ENCODE measurements around the gene ZNF277. TPM values are rescaled to one million over a fixed set of nuclear protein-coding genes. Genes with fewer than 3 reads are reported as not detected.

The ZNF277 gene
- total RNA-seq, 4 donors from 2014 or later, result 19.2 to 45.6 (median 32.8) TPM

DNA sequence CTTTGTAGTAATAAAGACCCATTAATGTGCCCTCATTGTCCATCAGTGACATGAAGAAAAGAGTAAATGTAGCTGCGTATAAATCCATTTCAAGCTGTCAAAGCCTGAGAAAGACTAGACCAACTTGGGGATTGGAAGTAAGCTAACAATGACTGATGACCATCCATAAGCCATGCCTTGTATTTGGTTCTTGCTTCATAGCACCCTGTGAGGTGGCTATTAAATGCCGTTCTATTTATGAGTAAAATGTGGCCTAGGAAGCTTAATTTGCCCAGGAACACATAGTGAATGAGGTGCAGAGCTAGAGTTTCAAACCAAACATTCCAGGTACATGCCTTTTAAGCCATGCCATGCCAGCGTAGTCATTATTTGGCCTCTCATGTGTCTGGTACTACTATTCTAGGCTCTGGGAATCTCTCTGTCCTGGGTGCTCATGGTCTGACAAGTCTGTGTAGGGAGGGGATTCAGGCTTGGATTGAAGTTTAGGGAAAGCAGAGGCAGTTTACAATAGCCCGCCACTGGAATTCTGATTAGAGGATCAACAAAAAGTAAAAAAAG, 92.1 kb downstream of the ZNF277 start:
- no peak for TF ChIP-seq POLR2A (IDR thresholded peaks at IDR 0.05)
- TF ChIP-seq, protein P1, sequence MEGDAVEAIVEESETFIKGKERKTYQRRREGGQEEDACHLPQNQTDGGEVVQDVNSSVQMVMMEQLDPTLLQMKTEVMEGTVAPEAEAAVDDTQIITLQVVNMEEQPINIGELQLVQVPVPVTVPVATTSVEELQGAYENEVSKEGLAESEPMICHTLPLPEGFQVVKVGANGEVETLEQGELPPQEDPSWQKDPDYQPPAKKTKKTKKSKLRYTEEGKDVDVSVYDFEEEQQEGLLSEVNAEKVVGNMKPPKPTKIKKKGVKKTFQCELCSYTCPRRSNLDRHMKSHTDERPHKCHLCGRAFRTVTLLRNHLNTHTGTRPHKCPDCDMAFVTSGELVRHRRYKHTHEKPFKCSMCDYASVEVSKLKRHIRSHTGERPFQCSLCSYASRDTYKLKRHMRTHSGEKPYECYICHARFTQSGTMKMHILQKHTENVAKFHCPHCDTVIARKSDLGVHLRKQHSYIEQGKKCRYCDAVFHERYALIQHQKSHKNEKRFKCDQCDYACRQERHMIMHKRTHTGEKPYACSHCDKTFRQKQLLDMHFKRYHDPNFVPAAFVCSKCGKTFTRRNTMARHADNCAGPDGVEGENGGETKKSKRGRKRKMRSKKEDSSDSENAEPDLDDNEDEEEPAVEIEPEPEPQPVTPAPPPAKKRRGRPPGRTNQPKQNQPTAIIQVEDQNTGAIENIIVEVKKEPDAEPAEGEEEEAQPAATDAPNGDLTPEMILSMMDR (IDR thresholded peaks at IDR 0.05), result no peak
- WGBS, 2 donors, result 72 to 84% methylated on average over 4 of the region's 4 CpGs
- DNase-seq (ENCODE audit: low spot score in 2 of 2), result no peak
- no peak overlapping the region for H3K4me3 ChIP-seq (ENCODE audit: low read depth, poor library complexity, severe bottlenecking)
- intact Hi-C loops (cut with DNase I; ENCODE audit: low total_unique reads), result no loop called here

DNA sequence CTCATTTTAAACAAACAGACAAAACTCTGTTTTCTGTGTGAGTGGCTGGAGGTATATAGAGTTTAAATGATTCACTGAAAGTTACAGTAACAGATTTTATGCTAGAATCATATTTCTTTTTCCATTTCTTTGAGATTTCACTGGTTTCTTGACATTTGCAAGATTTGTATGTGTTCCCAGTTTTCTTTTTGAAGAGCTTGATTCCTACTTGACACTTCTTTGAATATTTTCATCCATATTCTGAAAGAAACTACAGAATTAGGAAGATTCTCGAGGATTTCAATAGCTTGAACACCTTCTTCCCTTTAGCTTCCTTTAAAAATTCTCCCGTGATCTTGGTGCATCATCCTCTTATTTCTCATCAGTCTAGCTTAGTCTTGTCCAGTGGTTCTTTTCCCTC, 93.6 kb downstream of the ZNF277 start:
- no peak for DNase-seq (ENCODE audit: low spot score in 2 of 2)
- 93 to 100% methylated on average over 2 of the region's 2 CpGs for WGBS, 2 donors

DNA sequence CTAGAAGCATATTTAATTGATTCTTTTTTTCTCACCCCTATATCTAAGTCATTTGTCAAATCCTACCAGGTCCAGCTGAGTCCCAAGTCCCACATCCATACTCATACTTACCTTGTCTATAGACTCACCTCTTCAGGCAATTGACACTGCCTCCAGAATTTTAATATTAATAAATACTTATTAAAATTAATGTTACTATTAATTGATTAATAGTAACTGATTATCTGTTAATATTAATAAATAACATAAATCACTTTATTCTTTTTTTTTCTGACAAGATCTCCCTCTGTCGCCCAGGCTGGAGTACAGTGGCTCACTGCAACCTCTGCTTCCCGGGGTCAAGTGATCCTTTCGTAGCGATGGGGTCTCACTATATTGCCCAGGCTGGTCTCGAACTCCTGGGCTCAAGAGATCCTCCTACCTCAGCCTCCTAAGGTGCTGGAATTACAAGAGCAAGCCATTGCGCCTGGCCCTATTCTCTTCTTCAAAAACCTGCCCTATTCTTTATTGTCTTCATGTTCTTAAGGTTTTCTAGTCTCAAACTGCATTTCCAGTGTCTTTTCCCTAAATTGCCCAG, 94.4 kb downstream of the ZNF277 start:
- TF ChIP-seq, protein P1 (IDR thresholded peaks at IDR 0.05), result no peak
- TF ChIP-seq POLR2A (IDR thresholded peaks at IDR 0.05), result no peak
- no peak for DNase-seq (ENCODE audit: low spot score in 2 of 2)
- 98 to 99% methylated on average over 6 of the region's 6 CpGs for WGBS, 2 donors
- intact Hi-C loops (cut with DNase I; ENCODE audit: low total_unique reads), result no loop called here
- no peak overlapping the region for H3K4me3 ChIP-seq (ENCODE audit: low read depth, poor library complexity, severe bottlenecking)

More for the DNA sequence above, 93.6 kb downstream of the ZNF277 start:
- TF ChIP-seq POLR2A (IDR thresholded peaks at IDR 0.05), result no peak
- TF ChIP-seq, protein P1 (IDR thresholded peaks at IDR 0.05), result no peak
- intact Hi-C loops (cut with DNase I; ENCODE audit: low total_unique reads), result no loop called here
- H3K4me3 ChIP-seq (ENCODE audit: low read depth, poor library complexity, severe bottlenecking), result no peak overlapping the region

DNA sequence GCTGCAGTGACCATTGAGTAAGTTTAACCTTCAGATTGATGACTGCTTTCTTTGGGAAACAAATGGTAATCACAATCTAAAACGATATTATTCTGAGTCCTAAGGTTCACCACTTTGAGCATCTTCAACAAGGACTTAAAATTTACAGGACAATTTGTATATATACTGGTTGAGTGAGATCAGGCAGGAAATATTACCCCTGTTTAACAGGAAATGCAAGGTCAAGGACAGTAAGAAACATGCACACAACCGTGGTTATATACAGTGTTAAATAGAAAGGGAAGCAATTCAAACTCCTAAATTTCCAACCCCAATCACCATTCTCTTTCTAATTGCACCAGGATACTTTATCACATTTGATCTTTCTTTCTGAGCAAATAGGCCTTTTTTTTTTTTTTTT, 96.1 kb downstream of the ZNF277 start:
- H3K4me3 ChIP-seq (ENCODE audit: low read depth, poor library complexity, severe bottlenecking), result no peak overlapping the region
- intact Hi-C loops (cut with DNase I; ENCODE audit: low total_unique reads), result no loop called here
- WGBS, 2 donors, result 61 to 70% methylated on average over 2 of the region's 2 CpGs
- TF ChIP-seq POLR2A (IDR thresholded peaks at IDR 0.05), result no peak
- TF ChIP-seq, protein P1 (IDR thresholded peaks at IDR 0.05), result no peak
- no peak for DNase-seq (ENCODE audit: low spot score in 2 of 2)

DNA sequence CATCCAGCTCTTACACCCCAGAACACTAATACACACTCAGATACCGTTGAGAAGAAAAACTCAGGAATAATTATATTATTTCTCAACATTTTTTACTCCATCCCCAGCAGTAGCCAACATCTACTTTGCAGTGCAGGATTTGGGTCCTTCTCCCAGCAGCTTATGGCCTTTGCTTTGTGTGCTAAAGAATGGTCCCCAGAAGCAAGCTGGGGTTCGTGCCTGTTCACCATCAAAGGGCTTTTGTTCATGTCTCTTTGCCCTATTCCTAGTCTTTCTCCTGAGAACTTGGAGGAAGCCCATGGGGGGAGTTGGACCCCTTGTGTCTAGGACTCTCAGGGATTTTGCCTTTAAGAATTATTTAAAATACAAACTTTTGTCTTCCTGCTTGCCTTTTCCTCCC, 100.4 kb downstream of the ZNF277 start:
- H3K4me3 ChIP-seq (ENCODE audit: low read depth, poor library complexity, severe bottlenecking), result no peak overlapping the region
- TF ChIP-seq, protein P1 (IDR thresholded peaks at IDR 0.05), result no peak
- TF ChIP-seq POLR2A (IDR thresholded peaks at IDR 0.05), result no peak
- 98 to 100% methylated on average over 2 of the region's 2 CpGs for WGBS, 2 donors
- DNase-seq (ENCODE audit: low spot score in 2 of 2), result no peak
- intact Hi-C loops (cut with DNase I; ENCODE audit: low total_unique reads), result no loop called here

DNA sequence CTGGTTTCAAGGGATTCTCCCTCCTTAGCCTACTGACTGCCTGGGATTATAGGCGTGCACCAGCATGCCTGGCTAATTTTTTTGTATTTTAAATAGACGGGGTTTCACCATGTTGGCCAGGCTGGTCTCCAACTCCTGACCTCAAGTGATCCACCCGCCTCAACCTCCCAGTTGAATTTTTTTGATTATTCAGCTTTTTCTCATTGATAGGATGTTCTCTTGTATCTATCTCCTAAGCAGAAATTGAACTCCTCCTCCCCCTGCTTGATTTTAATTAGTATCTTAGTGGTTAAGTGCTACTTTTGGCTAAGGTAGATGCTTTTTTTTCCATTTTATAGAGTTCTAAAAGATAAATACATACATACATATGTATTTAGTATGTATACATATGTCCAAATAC, 101.0 kb downstream of the ZNF277 start:
- 86 to 89% methylated on average over 3 of the region's 3 CpGs for WGBS, 2 donors
- intact Hi-C loops (cut with DNase I; ENCODE audit: low total_unique reads), result no loop called here
- DNase-seq (ENCODE audit: low spot score in 2 of 2), result no peak
- H3K4me3 ChIP-seq (ENCODE audit: low read depth, poor library complexity, severe bottlenecking), result no peak overlapping the region
- TF ChIP-seq, protein P1 (IDR thresholded peaks at IDR 0.05), result no peak
- TF ChIP-seq POLR2A (IDR thresholded peaks at IDR 0.05), result no peak
